NCI-H1105 (cell line): ENCODE measurements around the gene BANK1.

ENCODE experiments used
- DNase-seq: peaks from one replicate; lab custom pipeline; 2025; lab: John Stamatoyannopoulos, UW

Gene BANK1

DNA sequence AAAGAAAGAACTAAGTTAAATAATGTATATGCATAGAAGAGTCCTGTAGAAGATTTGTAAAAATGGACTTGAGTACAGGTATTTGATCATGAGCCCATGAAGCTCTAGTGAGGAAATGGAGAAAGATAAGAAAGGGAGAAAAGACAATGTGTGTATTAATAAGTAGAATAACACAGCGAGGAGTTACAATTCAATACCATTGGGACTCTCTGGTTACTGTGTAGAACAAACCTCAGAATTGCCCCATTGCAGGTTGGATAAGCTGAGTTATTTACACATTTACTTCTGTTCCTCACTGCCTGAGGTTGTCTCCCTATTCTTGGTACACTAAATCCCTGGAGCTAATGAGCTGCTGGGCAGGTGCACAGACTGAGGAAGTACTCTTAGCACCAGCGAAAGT is 33.3 kb downstream of the BANK1 start:
- DNase-seq = no peak

DNA sequence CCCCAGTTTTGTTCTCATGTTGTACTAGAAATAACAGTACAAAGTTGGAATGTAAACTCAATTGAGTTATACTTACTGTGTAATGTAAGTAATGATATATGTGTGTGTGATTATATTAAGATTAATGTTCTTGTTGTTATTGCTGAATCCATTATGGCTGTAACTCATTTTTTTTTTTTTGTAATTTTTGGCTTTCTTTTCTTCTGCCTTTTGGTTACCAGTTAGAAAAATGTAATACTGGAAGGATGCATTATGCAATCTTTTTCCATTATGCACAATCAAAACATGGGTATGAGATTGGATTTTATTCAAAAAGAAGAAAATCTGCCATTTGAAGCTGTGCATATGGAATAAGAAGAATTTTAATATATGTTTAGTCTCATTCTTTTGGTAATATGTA is 34.0 kb downstream of the BANK1 start:
- DNase-seq = no peak

DNA sequence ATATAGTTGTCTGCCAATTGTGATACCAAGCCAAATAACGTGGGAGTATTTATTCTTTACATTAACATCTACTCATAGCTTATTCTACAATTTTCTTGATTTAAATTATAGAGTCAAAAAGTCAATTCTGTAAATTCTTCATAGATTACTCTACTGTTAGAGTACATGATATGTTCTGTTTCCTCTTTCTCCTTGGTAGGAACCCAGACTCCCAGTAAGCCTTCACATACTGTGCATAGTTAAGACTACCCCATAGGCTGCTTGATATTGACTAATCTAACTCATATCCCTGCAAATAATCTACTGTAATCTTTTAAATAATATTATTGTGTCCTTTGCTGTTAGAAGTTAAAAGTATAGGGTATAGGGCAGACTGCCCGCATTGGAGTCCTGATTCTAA is 35.4 kb downstream of the BANK1 start:
- no peak for DNase-seq

DNA sequence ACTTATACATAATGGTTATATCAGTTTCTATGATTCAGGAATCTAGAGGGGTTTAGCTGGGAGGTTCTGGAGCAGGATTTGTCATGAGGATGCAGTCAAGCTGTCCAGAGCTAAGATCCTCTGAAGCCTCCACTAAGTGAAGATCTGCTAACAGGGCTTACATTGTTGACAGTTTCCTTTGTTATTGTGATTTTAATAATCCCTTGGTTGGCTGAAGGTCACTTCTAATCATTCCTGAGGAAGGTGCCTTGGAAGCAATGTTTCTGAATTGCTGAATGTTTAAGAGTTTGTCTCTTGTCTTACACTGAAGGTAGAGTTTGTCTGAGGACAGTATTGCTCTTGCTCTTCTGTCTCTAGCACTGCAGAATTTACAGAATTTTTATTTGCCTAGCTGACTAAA is 41.3 kb downstream of the BANK1 start:
- DNase-seq = no peak

DNA sequence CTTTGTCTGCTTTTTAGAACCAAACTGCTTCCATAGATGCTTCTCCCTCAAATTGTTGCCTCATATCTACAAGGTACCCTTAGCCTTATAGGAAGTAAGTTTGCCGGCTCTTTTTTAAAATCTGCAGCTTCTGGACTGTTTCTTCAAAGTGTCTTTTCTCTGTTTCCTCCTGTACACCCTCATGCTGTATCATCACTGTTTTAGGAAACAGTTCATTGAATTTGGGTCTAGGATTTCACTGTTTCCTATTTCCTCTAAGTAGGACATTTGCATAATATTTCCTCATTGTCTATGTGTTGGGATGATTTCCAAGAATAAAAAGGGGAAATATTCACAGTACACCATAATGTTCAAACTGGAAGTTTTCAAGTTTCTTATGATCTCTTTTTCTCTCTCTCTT is 43.0 kb downstream of the BANK1 start:
- DNase-seq = no peak

DNA sequence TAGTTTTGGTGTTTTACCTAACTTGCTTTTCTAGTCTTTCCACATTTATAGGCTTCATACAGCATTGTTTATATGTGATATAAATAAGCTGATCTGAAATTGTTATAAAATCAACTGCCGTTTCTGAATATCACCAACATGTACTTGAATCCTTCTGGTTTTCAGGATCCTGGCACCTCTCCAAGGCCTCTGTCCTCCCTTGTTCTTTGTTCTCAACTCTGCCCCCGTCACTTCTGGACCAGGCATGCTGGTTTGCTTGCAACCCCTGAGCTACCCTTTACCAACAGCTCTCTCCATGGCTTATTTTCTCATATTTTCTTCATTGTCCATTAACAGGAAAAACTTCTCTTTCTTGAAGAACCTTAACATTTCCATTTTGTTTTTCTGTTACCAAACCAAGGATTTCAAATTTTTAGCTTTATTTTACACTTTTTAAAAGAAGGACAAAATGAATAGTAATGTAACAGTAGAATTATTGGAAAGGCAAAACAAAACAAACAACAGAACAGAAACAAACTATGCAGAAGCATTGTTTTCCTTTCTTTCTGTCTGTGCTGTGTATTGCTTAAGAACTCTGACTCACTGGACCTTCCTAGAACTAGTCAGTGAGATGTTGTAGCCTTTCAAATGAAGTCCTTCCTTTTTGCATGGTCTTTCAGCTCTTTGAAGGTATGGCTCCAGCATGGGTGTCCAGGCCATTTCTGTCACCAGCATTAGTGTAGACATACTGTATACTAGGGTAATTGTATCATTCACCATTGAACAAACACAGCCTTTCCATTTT is 44.8 kb downstream of the BANK1 start:
- peak; percentile 66 for DNase-seq

DNA sequence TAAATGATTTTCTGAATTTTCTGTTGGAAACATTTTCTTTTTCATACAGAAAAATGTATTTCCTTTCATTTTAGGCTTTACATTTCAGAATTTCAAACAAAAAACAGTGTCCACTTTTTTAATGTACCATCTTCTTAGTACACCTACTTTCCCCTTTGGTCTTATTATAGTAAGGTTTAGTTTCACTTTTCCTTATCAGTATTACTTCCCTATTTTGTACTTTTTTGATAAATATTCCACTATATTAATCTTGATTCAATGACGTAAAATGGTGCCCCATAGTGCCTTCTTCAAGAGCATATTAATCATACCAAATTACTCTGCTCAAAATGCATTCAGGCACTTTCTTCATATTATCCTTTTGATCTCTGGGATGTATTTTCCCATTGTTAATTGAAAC is 52.5 kb downstream of the BANK1 start:
- no peak for DNase-seq

DNA sequence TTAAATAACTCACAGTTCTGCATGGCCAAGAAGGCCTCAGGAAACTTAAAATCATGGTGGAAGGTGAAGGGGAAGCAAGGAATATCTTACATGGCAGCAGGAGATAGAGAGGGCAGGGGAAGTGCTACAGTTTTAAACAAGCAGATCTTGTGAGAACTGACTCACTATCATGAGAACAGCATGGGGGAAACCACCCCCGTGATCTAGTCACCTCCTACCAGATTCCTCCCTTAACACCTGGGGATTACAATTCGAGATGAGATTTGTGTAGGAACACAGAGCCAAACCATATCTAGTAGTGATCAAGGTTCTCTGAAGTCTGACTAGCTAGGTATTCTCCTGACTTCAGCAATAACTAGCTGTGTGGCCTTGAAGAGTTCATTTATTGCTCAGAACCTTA is 56.0 kb downstream of the BANK1 start:
- DNase-seq = no peak

DNA sequence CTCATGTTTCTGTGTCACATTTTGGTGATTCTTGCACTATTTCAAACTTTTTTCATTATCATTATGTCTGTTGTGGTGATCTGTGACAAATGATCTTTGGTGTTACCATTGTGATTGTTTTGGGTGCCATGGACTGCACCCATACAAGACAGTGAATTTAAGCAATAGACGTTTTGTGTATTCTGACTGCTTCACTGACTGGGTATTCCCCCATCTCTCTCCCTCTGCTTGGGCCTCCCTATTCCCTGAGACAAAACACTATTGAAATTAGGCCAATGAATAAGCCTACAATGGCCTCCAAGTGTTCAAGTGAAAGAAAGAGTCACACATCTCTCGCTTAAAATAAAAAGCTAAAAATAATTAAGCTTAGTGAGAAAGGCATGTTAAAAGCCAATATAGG is 60.2 kb downstream of the BANK1 start:
- no peak for DNase-seq

DNA sequence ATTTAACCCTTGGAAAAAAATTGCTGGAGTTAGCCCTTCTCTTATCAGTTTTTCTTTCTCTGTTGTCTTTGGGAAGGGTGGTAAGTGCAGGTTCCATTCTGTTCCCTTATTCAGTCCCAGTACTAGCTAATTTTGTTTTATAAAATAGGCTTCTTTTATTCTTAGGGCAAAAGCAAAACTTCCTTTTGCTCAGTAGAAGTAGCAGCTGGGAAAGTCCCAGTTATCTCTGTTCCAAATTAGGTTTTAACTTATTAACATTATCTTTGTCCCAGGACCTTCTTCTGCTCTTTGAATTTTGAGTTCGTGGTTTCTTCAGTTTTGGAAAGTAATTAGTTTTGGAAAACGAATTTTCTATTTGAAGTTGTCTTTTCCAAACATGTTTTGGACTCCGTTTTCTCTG is 61.1 kb downstream of the BANK1 start:
- no peak for DNase-seq

DNA sequence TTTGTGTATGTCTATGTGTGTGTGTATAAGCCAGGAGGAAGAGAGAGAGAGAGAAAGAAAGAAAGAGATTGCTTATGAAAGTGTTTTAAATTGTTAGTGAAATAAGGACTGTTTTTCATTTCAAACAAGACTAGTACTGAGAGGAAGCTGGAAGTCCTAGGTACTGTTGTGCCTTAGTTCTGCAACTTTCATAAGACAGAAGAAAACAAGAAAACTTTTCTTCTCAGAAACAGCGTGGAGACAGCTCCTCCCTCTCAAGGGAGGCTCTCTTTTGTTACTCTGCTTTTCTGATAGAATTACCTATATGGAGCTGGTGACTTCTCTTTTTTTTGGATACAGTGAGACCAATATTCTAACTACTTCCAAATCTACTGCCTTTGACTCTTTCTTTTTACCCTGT is 62.5 kb downstream of the BANK1 start:
- no peak for DNase-seq

DNA sequence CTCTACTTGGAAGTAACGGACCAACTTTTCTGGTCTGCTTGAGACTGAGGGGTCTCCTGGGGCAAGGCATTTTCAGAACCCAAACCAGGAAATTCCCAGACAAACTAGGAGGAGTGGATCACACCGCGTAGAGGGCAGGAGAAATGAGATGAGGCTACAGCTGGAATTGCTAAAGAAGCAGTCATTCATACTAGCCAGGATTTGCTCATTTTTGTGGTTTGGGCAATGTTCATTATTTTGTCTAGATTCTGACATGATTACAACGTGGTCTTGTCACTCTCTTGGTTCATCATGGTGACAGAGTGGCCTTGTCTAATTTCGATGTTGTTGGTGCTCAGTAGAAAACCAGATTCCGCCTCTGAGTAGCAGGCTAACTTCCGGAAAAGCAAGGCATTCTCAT is 63.2 kb downstream of the BANK1 start:
- DNase-seq = no peak

DNA sequence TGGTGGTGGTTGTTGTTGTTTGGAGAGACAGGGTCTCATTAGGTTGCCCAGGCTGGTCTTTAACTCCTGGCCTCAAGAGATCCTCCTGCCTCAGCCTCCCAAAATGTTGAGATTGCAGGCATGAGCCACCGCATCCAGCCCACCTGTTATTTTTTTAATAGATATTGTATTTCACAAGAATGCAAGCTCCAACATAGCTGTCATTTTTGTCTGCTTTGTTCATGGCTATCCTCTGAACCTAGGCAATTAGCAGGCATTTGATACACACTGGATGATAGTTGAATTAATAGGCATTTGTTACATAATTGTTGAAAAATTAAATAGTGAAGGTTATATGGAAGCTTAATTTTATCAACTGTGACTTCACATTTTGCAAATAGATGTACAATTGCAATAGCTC is 64.7 kb downstream of the BANK1 start:
- no peak for DNase-seq

DNA sequence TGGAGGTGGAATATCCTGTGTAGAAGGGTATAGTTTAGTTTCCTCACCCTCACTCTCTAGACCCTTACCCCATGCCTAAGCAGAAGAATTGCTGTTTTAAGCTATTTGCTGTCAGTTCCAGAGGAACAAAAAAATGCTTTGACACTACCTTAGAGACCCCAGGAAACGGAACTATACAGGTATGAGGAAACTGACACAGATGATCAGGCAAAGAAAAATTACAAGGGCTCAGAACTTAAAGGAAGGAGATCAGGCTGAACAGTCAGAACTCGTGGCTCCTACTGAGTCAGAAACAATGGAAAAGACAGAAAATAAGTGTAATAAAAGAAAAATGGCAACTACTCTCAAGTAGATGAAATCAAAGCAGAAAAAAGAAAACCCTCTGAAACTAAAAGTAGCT is 65.6 kb downstream of the BANK1 start:
- DNase-seq = no peak

DNA sequence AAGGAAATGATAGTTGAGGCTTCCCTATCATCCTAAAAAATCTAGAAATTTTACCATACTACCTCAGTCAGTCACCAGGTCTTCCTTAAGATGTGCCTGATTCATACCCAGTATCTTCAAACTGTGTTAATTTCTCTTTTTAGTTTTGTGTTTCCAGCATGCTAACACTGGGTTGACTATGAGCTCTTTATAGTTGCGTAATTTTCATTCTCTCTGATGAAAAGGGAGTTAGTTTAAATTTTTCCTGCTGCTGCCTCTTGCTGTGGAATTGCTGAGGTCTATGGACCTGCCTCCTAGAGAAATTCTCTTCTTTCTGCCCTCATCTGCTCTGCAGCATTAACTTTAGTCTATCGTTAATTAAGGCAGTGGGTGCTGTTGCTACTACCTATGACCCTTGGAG is 66.6 kb downstream of the BANK1 start:
- DNase-seq = no peak

DNA sequence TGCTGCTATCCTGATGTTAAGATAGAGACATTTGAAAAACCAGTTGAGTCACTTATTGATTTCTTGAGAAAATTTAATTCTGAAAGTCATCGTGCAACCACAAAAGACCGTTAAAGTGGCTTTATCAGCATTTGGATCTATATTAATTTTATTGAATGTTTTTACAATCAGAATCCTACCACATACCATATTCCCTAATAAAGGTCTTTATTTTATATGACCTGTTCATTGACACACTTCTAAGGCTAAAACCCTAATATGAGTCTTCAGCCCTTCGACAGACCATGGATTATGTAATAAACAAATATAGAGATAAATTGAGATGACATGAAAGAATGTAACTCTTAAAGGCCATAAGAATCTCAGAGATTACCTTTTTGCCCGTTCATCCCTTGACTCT is 68.1 kb downstream of the BANK1 start:
- no peak for DNase-seq

DNA sequence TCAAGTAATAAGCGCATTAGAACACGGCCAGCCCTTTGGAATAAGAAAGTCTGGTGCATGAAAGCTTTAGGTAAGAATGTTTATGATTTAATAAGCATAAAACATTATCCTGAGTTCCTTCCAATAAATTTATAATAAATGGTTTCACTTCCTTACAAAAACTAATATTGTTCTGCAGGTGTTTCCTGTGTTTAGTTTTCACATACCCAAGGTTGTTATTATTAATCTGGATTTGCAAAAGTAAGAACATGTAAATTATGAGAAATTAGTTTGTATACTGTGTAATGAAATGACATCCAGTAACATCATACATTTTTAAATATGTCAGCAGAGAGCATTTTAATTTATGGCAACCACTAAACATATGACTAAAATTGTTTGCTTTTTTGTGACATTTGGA is 72.1 kb downstream of the BANK1 start:
- no peak for DNase-seq

DNA sequence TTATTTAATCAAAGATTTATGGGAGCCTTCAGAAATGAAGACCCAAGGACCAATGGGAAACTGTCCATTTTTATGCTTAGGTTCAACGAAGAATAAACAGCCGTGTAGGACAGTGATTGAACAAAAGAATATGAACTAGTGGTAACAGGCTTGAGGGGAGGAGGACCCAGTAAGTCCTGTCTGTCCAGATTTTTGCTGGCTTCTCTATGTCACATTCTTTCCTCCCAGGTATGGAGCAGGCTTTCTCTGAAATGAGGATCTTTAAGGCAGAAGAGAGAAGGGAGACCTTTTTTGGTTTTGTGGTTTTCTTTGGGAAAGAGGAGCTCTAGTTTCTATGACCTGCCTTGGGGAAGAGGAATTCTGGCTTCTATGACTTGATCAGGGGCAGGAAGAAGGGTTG is 74.1 kb downstream of the BANK1 start:
- DNase-seq = no peak

DNA sequence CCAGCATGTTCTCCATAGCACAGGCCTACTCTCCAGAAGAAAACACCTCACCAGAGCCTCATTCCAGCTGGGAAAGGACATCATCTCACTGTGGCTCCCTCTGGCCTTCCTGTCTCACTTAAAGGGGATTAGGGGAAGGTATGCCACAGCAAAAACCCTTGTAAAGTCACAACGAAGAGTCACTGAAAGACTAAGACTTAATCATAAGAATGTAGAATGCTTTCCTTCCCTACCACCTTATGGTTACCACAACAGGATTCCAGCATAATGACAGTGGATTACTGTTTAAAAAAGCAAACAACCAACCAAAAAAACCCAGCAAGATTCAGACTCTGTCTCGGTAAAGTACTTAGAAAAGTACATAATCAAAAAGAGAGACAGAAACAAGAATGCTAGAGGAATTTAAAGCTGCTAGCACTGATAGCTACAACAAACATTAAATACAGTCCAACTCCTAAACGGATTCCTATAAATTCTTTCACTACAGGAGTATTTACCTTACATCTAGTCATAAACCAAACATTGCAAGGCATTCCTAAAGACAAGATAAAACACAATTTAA is 75.1 kb downstream of the BANK1 start:
- no peak for DNase-seq

DNA sequence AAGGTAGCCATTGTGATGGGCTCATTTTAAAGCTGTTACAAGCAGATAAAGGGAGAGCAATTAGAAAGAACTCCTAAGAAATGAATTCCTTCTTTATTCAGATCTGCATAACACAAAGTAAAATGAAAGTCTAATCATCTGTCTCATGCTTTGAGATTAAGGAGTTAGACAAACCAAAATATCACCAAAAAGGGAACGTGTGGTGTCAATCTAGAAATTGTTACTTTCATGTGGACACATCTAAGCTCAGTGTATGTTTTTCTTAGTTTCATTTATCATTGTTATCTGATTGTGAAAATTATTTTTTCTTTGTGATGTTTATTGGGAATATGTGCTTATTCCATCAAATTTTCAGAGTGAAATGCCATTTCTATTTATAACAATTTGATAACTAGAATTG is 80.3 kb downstream of the BANK1 start:
- no peak for DNase-seq

DNA sequence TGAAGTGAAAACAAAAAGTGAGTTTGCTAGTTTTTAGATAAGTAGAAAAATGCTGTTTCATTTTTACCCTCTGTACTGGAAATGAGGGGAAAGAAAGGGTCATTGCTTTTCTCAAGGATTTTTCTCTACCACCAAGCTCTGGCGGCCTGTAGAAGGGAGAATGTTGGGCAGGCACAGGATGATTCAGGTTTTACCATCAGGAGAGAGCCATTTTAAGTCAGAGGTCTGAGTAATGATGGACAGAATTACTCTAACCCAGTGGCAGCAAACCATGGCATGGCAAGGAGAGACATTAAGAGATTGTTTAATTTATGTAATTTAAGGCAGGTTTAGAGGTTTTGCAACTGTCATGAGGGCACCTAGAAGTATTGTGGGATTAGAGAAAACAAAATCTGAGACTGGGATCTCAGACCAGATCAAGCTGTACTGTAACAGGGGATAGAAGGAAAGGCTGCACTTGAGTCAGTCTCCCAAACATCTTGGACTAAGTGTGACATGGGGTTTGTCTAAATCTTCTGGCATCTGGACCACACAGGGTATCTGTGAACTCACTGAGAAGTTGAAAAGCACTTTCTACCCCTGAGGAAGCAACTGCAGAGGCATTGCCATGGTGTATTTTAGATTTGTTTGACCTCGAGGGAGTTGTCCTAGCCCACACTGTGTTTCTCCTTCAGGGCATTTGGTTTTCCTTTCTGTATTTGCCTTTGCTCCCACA is 81.6 kb downstream of the BANK1 start:
- no peak for DNase-seq

DNA sequence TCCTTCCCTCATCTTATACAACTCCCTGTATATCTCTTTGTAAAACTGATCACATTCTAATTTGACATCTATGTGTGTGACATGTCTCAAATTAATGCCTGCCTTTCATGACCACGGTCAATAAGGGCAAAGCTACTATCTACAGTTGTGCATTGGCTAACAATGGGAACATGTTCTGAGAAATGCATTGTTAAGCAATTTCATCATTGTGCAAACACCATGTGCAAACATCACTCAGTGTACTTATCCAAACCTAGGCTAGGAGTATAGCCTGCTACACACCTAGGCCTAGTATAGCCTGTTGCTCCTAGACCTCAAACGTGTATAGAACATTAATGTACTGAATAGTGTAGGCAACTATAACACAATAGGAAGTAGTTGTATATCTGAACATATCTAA is 95.0 kb downstream of the BANK1 start:
- DNase-seq = no peak

DNA sequence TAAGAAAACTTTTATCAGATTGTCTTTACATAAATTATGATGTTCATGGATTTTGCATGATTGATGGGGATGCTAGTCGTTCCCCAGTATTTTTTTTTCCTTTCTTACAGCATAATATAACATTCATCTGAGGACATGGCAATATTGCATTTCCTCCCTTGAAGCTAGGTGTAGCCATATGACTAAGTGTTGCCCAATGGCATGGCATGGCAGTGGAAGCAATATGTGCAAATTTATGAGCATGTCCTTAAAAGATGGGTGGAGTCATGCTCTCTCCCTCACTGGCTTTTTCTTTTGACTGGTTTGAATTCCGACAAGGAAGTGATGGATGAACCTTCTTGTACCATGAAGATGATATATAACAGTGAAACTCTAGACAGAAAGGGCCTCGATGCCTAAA is 96.3 kb downstream of the BANK1 start:
- DNase-seq = no peak

DNA sequence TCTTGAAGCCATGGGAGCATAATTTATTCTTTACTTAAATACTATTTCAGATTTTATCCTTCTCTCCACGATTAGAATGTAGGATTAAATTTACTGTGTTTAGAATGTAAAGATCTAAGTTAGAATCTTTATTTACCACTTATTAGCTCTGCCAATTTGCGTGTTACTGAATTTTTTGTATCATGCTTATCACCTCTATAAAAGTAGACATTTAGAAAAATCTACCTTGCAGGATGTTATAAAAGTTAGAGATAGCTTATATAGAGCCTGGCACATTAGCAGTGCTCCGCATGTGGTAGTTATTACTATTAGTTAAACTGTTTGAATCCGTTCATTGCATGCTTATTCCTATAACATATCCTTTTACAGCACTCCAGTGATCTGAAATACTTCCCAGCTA is 97.9 kb downstream of the BANK1 start:
- no peak for DNase-seq
